Activated naive CD8-positive, alpha-beta T cell treated with anti-CD3 and anti-CD28 coated beads, Interleukin-2, amount 50 U/mL, for 24 hours (primary cell): ENCODE data around the gene PI4KA.

Experiments
- ATAC-seq: fragments of 150-1000 bp; cut with Tn5 transposase; one replicate; pipeline ENCODE4 v1.10.0; 2021
- DNase-seq: peaks from one replicate; pipeline ENCODE4 v3.0.0; 2021
- H3K27ac Mint-ChIP-seq: one replicate; pipeline ENCODE4 v1.8.0; 2021; ENCODE audit warnings: mild to moderate bottlenecking, mixed read lengths
- H3K27me3 Mint-ChIP-seq: one replicate; pipeline ENCODE4 v1.8.0; 2021; ENCODE audit warnings: mixed read lengths
- H3K36me3 Mint-ChIP-seq: one replicate; pipeline ENCODE4 v1.8.0; 2021; ENCODE audit warnings: low read depth, mixed read lengths
- H3K4me1 Mint-ChIP-seq: one replicate; pipeline ENCODE4 v1.8.0; 2021; ENCODE audit warnings: mixed read lengths
- H3K4me3 Mint-ChIP-seq: one replicate; pipeline ENCODE4 v1.8.0; 2021; ENCODE audit warnings: mild to moderate bottlenecking, moderate library complexity, mixed read lengths
- H3K9me3 Mint-ChIP-seq: one replicate; pipeline ENCODE4 v1.8.0; 2021; ENCODE audit warnings: mixed read lengths

PI4KA gene

DNA sequence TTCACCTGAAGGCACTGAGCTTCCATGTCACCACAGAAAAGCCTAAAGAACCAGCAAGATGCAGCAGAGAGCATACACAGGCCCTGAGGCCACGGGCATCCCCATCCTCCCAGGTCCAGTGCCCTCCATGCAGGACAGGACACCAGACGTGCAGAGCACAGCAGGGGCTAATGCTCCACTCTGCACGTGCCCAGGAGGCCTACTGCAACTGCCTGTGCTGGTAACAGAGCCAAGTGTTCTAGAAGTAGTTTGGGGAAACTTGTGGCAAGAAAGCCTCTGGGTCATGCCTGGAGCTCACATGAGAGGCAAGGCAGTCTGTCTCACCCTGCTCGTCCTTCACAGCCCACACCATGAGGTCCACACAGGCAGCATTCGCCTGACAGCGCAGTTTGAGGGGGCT lies 54.0 kb downstream of the PI4KA start:
- no peaks in the 10 kb centered on the region for H3K9me3 Mint-ChIP-seq
- H3K4me1 Mint-ChIP-seq, result peaks cover 7% of the 10 kb centered on the region
- peaks cover 43% of the 10 kb centered on the region for H3K36me3 Mint-ChIP-seq
- H3K27me3 Mint-ChIP-seq, result no peaks in the 10 kb centered on the region
- H3K27ac Mint-ChIP-seq, result no peak overlapping the region
- H3K4me3 Mint-ChIP-seq, result no peak overlapping the region
- ATAC-seq (no peak), DNase-seq (no peak)

DNA sequence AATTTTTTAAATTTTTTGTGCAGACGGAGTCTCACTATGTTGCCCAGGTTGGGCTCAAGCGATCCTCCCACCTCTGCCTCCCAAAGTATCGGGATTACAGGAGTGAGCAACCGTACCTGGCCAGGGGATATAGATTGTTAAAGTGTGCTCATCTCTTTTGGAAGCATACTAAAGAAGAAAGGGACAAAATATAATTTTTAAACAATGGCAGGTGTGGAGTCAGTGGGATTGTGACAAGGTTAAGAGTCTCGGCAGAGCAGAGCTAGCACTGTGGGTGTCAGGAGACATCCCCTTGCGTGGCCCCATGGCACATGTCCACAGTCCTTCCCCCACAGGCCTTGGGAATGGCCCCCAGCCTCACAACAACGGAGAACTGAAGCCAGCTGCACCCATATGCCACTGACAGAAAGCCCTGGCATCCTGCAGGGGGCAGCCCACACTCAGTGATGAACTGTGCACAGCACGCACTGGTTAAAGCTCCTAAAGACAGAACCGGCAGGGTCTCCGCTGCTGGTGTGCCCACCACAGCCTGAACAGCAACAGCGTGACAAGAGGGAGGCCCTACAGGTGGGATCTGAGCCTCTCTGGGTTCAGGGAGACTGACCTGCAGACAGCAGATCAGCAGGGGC lies 54.8 kb downstream of the PI4KA start:
- no peak overlapping the region for H3K4me3 Mint-ChIP-seq
- H3K9me3 Mint-ChIP-seq, result no peaks in the 10 kb centered on the region
- H3K27ac Mint-ChIP-seq, result no peak overlapping the region
- H3K27me3 Mint-ChIP-seq, result no peaks in the 10 kb centered on the region
- DNase-seq, result peak; percentile 33
- peaks cover 38% of the 10 kb centered on the region for H3K36me3 Mint-ChIP-seq
- peaks cover 7% of the 10 kb centered on the region for H3K4me1 Mint-ChIP-seq
- peak; percentile 54 for ATAC-seq

DNA sequence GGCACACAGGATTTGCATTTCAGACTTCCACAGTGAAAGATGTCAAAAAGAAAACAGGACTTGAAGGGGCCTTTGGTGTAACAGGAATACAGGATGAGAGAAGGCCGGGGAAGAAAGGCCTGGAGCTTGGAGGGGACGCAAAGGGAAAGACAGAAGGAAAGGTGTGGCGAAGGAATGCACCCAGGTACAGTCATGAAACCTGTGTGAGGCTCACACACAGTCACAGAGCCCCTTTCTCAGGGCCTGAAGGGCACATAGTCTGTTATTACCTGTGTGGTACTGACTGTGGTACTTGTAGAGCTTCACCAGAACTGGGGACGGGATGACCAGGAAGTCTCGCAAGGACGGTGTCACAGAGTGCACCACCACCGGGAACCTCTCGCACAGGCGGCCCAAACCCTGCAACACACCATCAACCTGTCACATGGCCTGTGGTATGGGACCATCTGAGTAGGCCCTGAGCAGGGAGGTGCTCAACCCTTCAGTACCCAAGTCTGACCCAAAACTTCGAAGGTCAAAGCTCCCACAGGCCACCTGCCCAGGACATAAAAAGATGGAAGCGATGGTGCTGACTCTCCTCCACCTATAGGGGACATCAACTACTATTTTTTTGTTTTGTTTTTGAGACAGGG lies 55.6 kb downstream of the PI4KA start:
- H3K9me3 Mint-ChIP-seq, result no peaks in the 10 kb centered on the region
- H3K27me3 Mint-ChIP-seq, result no peaks in the 10 kb centered on the region
- no peak for ATAC-seq
- H3K4me1 Mint-ChIP-seq, result peaks cover 5% of the 10 kb centered on the region
- no peak for DNase-seq
- no peak overlapping the region for H3K4me3 Mint-ChIP-seq
- no peak overlapping the region for H3K27ac Mint-ChIP-seq
- peaks cover 37% of the 10 kb centered on the region for H3K36me3 Mint-ChIP-seq

DNA sequence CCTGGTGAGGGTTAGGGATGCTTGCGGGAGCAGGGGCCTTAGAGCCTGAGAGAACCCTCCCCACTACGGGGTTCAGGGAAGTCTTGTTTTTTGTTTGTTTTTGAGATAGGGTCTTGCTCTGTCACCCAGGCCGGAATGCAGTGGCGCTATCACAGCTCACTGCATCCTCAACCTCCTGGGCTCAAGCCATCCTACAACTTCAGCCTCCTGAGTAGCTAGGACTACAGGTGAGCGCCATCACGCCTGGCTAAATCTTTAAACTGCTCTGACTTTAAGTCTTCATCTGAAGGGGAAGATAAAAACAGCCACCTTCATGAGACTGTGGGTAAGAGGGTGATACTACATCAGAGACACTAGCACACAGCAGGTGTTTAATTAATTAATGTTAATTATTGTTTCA lies 56.2 kb downstream of the PI4KA start:
- Mint-ChIP-seq H3K4me1 (peaks cover 5% of the 10 kb centered on the region), H3K9me3 (no peaks in the 10 kb centered on the region), H3K36me3 (peaks cover 32% of the 10 kb centered on the region), H3K27ac (no peak overlapping the region), H3K4me3 (no peak overlapping the region), H3K27me3 (no peaks in the 10 kb centered on the region)
- ATAC-seq (no peak), DNase-seq (no peak)

DNA sequence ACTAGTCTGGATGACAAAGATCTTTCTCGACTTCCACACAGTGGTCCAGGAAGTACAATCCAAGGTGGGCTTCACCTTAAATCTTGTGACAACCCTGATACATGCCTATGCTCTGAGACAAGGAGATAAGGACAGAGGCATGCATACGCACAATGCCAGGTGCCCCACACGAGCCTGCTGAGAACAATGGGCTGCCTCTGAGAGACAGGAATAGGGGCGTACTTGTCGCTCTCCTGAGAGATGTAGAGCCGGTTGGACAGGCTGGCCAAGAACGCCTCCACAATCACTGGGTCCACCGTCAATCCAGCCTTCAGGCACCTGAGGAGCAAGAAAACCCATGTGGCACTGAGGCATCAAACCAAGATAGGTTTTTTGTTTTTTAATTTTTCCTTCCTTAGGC lies 59.2 kb downstream of the PI4KA start:
- H3K9me3 Mint-ChIP-seq, result no peaks in the 10 kb centered on the region
- peaks cover 23% of the 10 kb centered on the region for H3K36me3 Mint-ChIP-seq
- no peaks in the 10 kb centered on the region for H3K27me3 Mint-ChIP-seq
- H3K4me3 Mint-ChIP-seq, result no peak overlapping the region
- DNase-seq, result no peak
- H3K4me1 Mint-ChIP-seq, result no peaks in the 10 kb centered on the region
- ATAC-seq, result no peak
- H3K27ac Mint-ChIP-seq, result no peak overlapping the region

DNA sequence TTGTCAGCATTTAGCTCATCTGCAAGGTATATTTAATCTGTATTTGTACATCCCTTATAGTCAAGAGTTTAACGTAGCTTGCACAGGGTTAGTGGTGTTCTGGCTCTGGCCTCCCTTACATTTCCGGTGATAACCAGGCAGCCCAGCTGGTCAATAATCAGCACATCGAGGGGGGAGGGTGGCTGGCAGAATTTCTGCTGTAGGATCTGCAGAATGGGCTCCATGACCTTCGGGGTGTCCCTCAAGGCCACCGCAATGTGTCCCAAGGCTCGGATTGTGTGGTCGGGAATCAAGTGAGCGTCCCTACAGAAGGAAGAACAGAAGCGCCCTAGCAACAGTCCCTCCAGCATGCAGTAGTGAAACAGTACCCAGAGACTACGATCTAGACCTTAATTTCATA lies 59.6 kb downstream of the PI4KA start:
- Mint-ChIP-seq H3K36me3 (peaks cover 18% of the 10 kb centered on the region), H3K27me3 (no peaks in the 10 kb centered on the region), H3K4me1 (no peaks in the 10 kb centered on the region), H3K9me3 (no peaks in the 10 kb centered on the region), H3K27ac (no peak overlapping the region), H3K4me3 (no peak overlapping the region)
- DNase-seq (no peak), ATAC-seq (no peak)

DNA sequence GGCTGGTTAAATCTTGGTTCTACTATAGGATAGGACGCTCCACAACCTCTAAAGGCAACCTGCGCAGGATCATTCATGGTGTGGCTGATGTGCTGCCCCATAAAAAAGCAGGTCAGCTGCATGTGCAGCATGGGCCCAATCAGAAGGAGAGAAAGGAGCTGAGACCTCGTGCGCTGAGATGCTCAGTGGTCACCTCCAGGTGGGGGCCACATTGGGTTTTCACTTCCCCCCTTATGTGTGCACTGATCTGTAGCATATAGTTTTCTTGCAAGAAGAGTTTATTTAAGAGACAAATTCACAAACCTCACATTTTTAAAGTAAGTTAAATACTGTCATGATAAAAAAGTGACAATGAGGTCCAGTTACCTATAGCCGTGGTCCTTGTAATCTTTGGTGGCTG lies 60.4 kb downstream of the PI4KA start:
- Mint-ChIP-seq H3K9me3 (no peaks in the 10 kb centered on the region), H3K27ac (no peak overlapping the region), H3K4me3 (no peak overlapping the region), H3K27me3 (no peaks in the 10 kb centered on the region), H3K4me1 (no peaks in the 10 kb centered on the region), H3K36me3 (peaks cover 21% of the 10 kb centered on the region)
- DNase-seq, result no peak
- ATAC-seq, result no peak

DNA sequence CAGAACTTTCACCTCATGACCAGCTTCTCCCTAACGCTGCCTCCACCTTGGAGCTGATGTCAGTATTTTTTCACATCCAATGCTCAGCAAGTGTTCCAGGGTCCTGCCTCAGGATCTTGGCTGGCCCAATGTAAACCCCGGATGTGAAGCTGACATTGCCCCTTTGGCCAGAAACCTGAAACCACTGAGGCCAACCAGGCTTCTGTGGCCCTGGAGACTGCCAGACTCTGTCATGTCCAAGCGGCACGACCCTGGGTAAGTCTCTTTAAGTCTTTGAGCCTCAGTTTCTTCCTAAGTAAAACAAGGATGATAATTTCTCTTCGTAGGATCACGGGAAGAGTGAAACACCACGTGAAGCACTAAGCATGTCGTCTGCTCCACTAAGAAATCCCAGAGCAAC lies 61.9 kb downstream of the PI4KA start:
- H3K4me1 Mint-ChIP-seq, result no peaks in the 10 kb centered on the region
- no peaks in the 10 kb centered on the region for H3K27me3 Mint-ChIP-seq
- H3K4me3 Mint-ChIP-seq, result no peak overlapping the region
- H3K9me3 Mint-ChIP-seq, result no peaks in the 10 kb centered on the region
- H3K27ac Mint-ChIP-seq, result no peak overlapping the region
- no peak for DNase-seq
- ATAC-seq, result no peak
- peaks cover 14% of the 10 kb centered on the region for H3K36me3 Mint-ChIP-seq

DNA sequence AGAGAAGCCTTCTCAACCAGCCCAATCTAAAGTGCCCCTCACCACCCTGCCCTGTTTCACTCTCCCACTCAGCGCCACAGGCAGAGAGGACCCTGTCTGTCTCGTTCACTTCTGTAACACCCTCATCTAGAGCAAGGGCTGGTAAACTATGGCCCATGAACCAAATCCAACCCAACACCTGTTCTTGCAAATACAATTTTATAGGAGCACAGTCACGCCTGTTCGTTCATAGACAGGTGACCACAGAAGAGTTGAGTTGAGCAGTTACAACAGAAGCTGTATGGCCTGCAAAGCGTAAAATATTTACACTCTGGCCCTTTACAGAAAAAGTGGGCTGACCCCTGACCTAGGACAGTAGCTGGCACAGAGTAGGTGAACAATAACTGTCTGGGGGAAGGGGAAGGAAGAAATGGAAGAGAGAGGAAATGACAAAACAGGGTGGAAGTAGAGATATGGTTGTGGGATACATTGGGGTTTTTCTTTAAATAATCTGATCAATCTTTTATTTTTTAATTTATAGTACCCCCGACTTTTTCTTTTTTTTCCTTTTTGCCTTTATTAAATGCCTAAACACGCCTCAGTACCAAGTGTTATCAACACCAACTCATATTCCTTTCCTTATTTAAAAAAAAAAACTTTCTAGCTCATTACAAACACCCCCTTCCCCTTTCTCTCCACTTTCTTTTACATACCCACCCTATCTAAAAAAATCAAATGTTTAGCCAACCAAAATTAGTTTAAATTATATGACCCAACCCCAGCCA lies 63.8 kb downstream of the PI4KA start:
- H3K4me1 Mint-ChIP-seq, result no peaks in the 10 kb centered on the region
- H3K36me3 Mint-ChIP-seq, result peaks cover 15% of the 10 kb centered on the region
- H3K9me3 Mint-ChIP-seq, result no peaks in the 10 kb centered on the region
- no peak overlapping the region for H3K27ac Mint-ChIP-seq
- H3K4me3 Mint-ChIP-seq, result no peak overlapping the region
- H3K27me3 Mint-ChIP-seq, result no peaks in the 10 kb centered on the region
- ATAC-seq, result no peak
- no peak for DNase-seq

DNA sequence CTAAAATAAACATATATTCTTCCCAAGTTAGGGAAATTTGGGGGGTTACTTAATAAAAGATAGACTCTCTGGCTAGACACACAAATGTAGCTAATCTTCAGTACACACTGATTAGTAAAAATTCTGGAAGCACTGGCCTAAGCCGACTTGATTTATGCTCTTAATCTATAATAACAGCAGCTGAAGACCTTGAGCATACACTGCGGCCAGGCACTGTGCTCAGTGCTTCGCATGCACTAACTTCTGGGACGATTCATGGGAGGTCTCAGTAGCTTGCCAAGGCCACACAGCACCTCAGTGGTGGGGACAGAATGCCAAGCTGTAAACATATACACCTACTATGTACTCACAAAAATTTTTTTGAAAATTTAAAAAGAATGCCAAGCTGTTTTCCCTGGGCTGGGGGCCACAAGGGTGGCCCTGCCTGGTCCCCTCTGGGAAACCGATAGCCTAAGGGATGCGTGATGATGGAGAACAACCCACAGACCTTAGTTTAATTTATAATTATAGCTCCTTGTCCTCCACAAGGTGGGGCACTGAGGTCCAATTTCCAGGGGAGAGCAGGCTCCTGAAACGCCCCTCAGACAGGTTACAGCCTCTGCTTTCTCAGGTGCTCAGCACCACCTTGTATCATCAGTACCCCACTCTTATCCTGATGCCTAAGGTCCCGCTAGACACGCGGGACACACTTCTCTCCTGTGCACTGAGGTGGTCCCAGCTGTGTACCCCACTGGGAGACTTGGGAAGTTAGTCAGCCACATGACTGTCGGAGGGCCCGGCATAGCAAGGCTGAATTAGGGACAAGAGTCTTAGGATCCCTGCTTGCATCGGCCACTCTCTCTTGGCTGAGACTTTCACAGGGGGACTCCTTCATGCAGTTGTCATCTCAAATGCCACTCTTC lies 64.6 kb downstream of the PI4KA start:
- Mint-ChIP-seq H3K9me3 (no peaks in the 10 kb centered on the region), H3K36me3 (peaks cover 13% of the 10 kb centered on the region), H3K4me1 (no peaks in the 10 kb centered on the region), H3K27ac (no peak overlapping the region), H3K4me3 (no peak overlapping the region), H3K27me3 (no peaks in the 10 kb centered on the region)
- DNase-seq (no peak), ATAC-seq (no peak)

DNA sequence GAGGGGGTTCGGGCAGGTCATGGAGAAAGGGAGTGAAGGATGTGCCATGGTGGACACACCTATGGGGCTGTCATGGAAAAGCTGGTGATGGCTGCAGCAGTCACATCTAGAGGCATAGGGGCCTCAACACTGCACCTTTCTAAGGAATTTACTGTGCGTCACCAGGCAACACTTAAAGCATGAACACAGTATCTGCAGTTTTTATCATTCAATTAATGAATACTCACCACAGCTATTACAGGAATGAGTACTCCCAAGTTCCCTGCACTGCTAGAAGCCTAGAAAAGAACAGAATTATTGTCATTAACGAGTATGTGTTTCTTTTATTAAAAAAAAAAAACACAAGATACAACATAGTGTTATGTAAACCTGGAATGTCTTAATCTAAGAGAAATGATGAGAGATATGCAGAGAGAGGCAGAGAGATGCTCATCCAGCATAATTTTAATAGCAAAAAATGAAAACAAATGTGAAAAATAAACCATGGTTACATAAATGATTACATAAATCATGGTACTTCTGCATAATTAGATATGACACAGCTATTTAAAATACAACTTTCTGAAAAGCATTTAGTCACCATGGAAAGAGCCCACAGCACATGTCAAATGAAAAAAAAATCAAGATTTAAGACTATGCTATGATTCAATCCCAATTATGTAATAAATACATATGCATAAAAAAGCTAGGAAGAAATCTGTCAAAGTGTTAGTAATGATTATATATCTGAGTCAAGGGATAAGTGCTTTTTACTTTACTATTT lies 65.5 kb downstream of the PI4KA start:
- H3K4me3 Mint-ChIP-seq, result no peak overlapping the region
- DNase-seq, result no peak
- peaks cover 18% of the 10 kb centered on the region for H3K36me3 Mint-ChIP-seq
- H3K27me3 Mint-ChIP-seq, result no peaks in the 10 kb centered on the region
- H3K27ac Mint-ChIP-seq, result no peak overlapping the region
- ATAC-seq, result no peak
- H3K9me3 Mint-ChIP-seq, result no peaks in the 10 kb centered on the region
- H3K4me1 Mint-ChIP-seq, result no peaks in the 10 kb centered on the region

DNA sequence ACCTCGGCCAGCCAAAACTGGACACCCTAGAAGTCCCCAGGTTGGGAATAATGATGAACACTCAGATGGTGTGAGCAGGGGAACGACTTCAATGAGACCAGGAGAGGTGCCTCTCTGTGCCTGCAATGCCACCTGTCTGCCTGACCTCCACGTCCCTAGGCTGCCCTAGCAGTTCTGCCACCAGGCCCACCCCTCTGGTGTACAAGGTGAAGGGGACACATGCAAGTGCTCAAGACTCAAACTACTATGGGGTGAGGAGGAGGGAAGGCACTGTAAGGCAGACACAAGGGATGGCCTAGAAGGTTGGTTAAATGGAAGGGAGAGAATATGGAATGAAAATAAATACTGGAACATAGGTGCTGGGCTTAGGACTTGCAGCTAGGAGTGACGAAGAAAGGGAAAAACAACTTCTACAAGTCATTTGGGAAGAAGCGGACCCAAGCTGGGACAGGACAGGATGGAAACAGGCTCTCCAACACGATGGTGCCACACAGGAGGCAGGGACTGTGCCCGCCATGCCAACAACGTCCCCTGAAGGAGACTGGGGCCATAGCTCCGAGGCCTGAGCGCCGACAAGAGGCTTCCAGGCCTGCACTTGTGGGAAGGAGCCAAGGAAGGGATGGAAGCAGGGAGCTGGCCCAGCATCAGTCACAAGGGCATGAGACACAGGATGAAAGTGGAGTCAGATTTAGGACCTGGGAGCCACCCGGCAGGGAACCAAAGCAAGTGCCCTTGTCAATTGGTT lies 66.2 kb downstream of the PI4KA start:
- H3K4me3 Mint-ChIP-seq, result no peak overlapping the region
- H3K27me3 Mint-ChIP-seq, result no peaks in the 10 kb centered on the region
- H3K27ac Mint-ChIP-seq, result no peak overlapping the region
- peaks cover 21% of the 10 kb centered on the region for H3K36me3 Mint-ChIP-seq
- no peak for DNase-seq
- H3K4me1 Mint-ChIP-seq, result no peaks in the 10 kb centered on the region
- ATAC-seq, result no peak
- H3K9me3 Mint-ChIP-seq, result no peaks in the 10 kb centered on the region

DNA sequence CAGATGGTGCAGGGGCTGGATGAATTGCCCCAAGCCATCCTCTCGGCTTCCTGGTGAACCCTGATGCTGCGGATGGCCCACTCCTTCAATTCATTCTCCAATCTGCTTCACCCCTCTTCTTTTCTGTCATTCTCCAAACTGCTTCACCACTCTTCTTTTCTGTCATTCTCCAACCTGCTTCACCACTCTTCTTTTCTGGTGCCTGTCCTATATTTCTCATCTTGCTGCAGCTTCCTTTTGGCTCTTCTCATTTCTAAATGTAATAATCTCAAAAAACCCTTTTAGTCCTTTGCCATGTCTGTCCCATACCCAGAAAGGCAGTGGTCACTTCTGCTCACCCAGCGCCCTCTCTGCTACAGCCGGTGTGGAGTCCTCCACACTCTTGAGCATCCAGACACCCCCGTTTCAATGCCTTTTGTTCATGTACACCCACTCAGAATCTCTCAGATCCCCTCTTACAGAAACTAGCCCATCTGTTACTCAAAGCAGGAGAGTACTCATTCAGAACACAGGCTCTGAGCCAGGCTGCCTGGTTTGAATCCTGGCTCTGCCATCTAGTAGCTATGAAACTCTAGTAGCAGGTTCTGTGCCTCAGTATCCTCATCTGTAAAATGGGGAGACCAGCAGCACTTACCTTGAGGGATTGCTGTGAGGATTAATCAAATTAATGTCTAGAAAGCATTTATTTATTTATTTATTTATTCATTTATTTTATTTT lies 69.8 kb downstream of the PI4KA start:
- ATAC-seq, result no peak
- H3K36me3 Mint-ChIP-seq, result peaks cover 16% of the 10 kb centered on the region
- H3K4me1 Mint-ChIP-seq, result no peaks in the 10 kb centered on the region
- no peaks in the 10 kb centered on the region for H3K27me3 Mint-ChIP-seq
- H3K4me3 Mint-ChIP-seq, result no peak overlapping the region
- DNase-seq, result no peak
- H3K9me3 Mint-ChIP-seq, result no peaks in the 10 kb centered on the region
- no peak overlapping the region for H3K27ac Mint-ChIP-seq
